Natural killer cell (primary cell): ENCODE results near the gene RBP3. TPM values are rescaled to one million over a fixed set of nuclear protein-coding genes. Genes with fewer than 3 reads are reported as not detected.

Experiments used
- ATAC-seq, 3 donors: fragments of 150-1000 bp in 2 of 3; fragments of 200-7000 bp in 1 of 3; cut with Tn5 transposase; 1 replicate in 1 of 3; 2 replicates in 2 of 3; pipeline ENCODE4 v1.10.0; 2021; ENCODE audit warnings: mild to moderate bottlenecking in 2 of 3, moderate library complexity in 2 of 3
- DNase-seq, 2 donors: peaks; one replicate each; pipeline versions ENCODE4 v3.0.0 to v3.0.0-alpha.2; 2013 to 2021; ENCODE audit warnings: mixed read lengths in 1 of 2
- H3K27ac ChIP-seq: one replicate; pipeline ENCODE4 v1.5.1; 2013; ENCODE audit warnings: mild to moderate bottlenecking, low read length
- H3K27me3 ChIP-seq: one replicate; pipeline ENCODE4 v1.6.1; 2013; ENCODE audit warnings: low read length; ENCODE audit not compliant: control insufficient read depth, insufficient read depth
- H3K36me3 ChIP-seq: one replicate; pipeline ENCODE4 v1.6.1; 2013; ENCODE audit warnings: low read length; ENCODE audit not compliant: control insufficient read depth, insufficient read depth
- H3K4me1 ChIP-seq: one replicate; pipeline ENCODE4 v1.6.1; 2013; ENCODE audit warnings: low read length; ENCODE audit not compliant: control insufficient read depth, insufficient read depth
- H3K4me3 ChIP-seq: one replicate; pipeline ENCODE4 v1.5.1; 2013; ENCODE audit warnings: low read length
- H3K9me3 ChIP-seq: one replicate; pipeline ENCODE4 v1.6.1; 2013; ENCODE audit warnings: low read length; ENCODE audit not compliant: control insufficient read depth, insufficient read depth
- H3K27ac Mint-ChIP-seq, 2 donors: one replicate each; pipeline ENCODE4 v1.8.0; 2022; ENCODE audit warnings: mild to moderate bottlenecking in 2 of 2, mixed read lengths in 2 of 2, moderate library complexity in 1 of 2
- H3K27me3 Mint-ChIP-seq, 2 donors: one replicate each; pipeline ENCODE4 v1.8.0; 2022; ENCODE audit warnings: low read depth in 2 of 2, mixed read lengths in 2 of 2
- H3K36me3 Mint-ChIP-seq: one replicate; pipeline ENCODE4 v1.8.0; 2022; ENCODE audit warnings: mixed read lengths
- H3K4me1 Mint-ChIP-seq, 2 donors: one replicate each; pipeline ENCODE4 v1.8.0; 2022; ENCODE audit warnings: mixed read lengths in 2 of 2
- H3K4me3 Mint-ChIP-seq: one replicate; pipeline ENCODE4 v1.8.0; 2022; ENCODE audit warnings: mild to moderate bottlenecking, moderate library complexity, mixed read lengths
- H3K9me3 Mint-ChIP-seq, 2 donors: one replicate each; pipeline ENCODE4 v1.8.0; 2022; ENCODE audit warnings: mixed read lengths in 2 of 2
- WGBS: methylation state at CpG from one replicate; pipeline ENCODE4 v1.1.7; 2013; ENCODE audit warnings: missing lambda C conversion rate; ENCODE audit not compliant: insufficient coverage; 5-methylcytosine and 5-hydroxymethylcytosine counted together
- intact Hi-C: fragments of 100-400 bp; cut with micrococcal nuclease; formaldehyde crosslinking; loops from one replicate; pipeline ENCODE4 v1.14.2; 2022
- total RNA-seq, 4 donors: library from RNA; stranded (reverse); fragments of 120-200 nt in 1 of 4; gene quantifications; one replicate each; pipeline versions ENCODE4 v1.2.3 to v1.2.4, GENCODE V29; 2013 to 2022
- TF ChIP-seq, protein P1 (sequence below): fragments of 200-600 bp; IDR thresholded peaks from one replicate; pipeline ENCODE4 v1.8.0; 2022; ENCODE audit warnings: antibody characterized with exemption

The RBP3 gene
- total RNA-seq, 3 donors from 2014 or later (not counting 1 experiment from before 2014, with no cell fraction given): not detected

DNA sequence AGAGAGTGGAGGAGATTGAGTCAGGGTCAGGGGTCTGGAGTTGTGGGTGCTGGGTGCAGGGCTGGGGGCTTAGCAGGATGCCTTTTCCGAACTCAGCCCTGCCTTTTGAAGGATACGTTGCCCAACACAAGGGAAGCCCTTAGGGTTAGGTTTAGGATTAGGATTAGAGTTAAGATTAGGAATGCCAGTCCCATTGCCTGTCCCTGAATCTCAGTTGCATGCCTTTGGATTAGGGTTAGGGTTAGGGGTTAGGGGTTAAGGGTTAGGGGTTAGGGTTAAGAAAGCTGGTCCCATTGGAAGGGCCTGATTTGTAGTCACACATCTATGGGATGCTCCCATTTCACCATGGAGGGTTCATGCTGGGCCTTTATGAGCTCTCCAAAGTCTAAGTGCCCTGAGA, 56.8 kb downstream of the RBP3 start:
- ATAC-seq (no peak), DNase-seq (no peak)
- Histone ChIP-seq H3K27ac (no peak overlapping the region), H3K27me3 (no peaks in the 10 kb centered on the region), H3K4me3 (no peak overlapping the region), H3K9me3 (no peaks in the 10 kb centered on the region), H3K4me1 (no peaks in the 10 kb centered on the region), H3K36me3 (no peaks in the 10 kb centered on the region)
- TF ChIP-seq, protein P1, sequence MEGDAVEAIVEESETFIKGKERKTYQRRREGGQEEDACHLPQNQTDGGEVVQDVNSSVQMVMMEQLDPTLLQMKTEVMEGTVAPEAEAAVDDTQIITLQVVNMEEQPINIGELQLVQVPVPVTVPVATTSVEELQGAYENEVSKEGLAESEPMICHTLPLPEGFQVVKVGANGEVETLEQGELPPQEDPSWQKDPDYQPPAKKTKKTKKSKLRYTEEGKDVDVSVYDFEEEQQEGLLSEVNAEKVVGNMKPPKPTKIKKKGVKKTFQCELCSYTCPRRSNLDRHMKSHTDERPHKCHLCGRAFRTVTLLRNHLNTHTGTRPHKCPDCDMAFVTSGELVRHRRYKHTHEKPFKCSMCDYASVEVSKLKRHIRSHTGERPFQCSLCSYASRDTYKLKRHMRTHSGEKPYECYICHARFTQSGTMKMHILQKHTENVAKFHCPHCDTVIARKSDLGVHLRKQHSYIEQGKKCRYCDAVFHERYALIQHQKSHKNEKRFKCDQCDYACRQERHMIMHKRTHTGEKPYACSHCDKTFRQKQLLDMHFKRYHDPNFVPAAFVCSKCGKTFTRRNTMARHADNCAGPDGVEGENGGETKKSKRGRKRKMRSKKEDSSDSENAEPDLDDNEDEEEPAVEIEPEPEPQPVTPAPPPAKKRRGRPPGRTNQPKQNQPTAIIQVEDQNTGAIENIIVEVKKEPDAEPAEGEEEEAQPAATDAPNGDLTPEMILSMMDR: no peak
- WGBS: 80% methylated on average over 2 of the region's 2 CpGs
- Mint-ChIP-seq H3K27me3 (peaks cover 0 to 3% of the 10 kb centered on the region in 2 donors), H3K4me1 (no peaks in the 10 kb centered on the region), H3K36me3 (no peaks in the 10 kb centered on the region), H3K27ac (no peak overlapping the region), H3K9me3 (no peaks in the 10 kb centered on the region), H3K4me3 (no peak overlapping the region)
- intact Hi-C loops: no loop called here

DNA sequence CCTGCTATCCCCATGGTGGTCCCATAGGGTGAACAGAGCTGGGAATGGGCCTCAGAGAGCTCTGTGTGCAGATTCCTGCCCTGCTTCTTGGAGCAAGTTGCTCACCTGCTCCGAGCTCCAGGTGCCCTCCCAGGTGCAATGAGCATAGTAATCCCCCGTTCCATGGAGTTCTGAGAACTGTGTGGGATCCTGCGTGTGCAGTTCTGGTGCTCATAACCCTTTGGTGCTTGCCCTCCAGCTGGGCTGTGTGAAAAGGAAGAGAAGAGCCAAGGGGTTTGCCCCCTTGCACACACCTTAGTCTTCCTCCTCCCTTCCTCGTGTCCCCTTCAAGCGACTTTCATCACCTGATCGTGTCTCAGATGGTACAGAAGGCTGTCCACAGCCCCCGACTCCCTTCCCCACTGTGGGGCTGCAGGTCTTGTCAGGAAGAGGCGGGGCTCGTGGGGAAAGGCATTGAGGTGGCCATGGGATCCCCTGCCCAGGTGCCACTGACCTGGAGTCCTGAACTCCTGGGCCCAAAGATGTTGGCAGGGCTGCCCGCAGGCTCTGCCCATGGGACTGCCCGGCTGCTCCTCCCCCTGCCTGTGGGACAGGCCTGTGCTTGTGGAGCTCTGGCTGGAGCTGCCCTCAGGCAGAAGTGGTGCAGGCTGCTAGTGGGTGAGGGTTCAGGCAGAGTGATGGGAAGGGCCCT, 57.8 kb downstream of the RBP3 start:
- H3K4me1 ChIP-seq: no peaks in the 10 kb centered on the region
- H3K36me3 ChIP-seq: no peaks in the 10 kb centered on the region
- no peak for ATAC-seq
- no peak for DNase-seq
- H3K4me1 Mint-ChIP-seq: no peaks in the 10 kb centered on the region
- H3K36me3 Mint-ChIP-seq: no peaks in the 10 kb centered on the region
- TF ChIP-seq, protein P1: no peak
- 83% methylated on average over 11 of the region's 11 CpGs for WGBS
- H3K27ac Mint-ChIP-seq: no peak overlapping the region
- peaks cover 0 to 3% of the 10 kb centered on the region in 2 donors for H3K27me3 Mint-ChIP-seq
- no peak overlapping the region for H3K4me3 Mint-ChIP-seq
- intact Hi-C loops: no loop called here
- H3K27ac ChIP-seq: no peak overlapping the region
- no peaks in the 10 kb centered on the region for H3K9me3 ChIP-seq
- no peaks in the 10 kb centered on the region for H3K27me3 ChIP-seq
- no peak overlapping the region for H3K4me3 ChIP-seq
- no peaks in the 10 kb centered on the region for H3K9me3 Mint-ChIP-seq

DNA sequence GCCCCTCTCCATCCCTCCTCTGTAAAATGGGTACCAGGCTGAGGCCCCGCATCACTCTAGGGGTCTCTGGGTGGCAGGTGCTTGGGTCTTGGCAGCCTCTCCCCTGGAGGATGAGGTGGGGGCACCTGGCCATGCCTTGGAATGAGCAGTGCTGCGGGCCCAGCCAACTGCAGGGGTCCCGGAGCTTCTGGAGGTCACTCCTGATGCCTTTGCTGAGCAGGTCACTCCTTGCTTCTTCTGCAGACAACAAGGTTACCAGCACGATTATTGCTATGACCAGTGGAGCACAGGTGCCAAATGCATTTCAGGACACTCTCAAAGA, 58.3 kb downstream of the RBP3 start:
- Mint-ChIP-seq H3K36me3 (no peaks in the 10 kb centered on the region), H3K27me3 (peaks cover 0 to 3% of the 10 kb centered on the region in 2 donors), H3K27ac (no peak overlapping the region), H3K4me1 (no peaks in the 10 kb centered on the region), H3K4me3 (no peak overlapping the region), H3K9me3 (no peaks in the 10 kb centered on the region)
- 89% methylated on average over 4 of the region's 4 CpGs for WGBS
- Histone ChIP-seq H3K9me3 (no peaks in the 10 kb centered on the region), H3K36me3 (no peaks in the 10 kb centered on the region), H3K4me1 (no peaks in the 10 kb centered on the region), H3K27ac (no peak overlapping the region), H3K4me3 (no peak overlapping the region), H3K27me3 (no peaks in the 10 kb centered on the region)
- no peak for ATAC-seq
- intact Hi-C loops: no loop called here
- TF ChIP-seq, protein P1: no peak
- DNase-seq: no peak
